COR-L47 (cell line): ENCODE data around the gene ZBTB3.
"Not testable (repeated sequence)": the region's sequence is repeated elsewhere in the genome, so short reads cannot be mapped to it uniquely, and the experiment has no call there.

Source experiments
- DNase-seq: peaks from one replicate; lab custom pipeline; 2025; lab: John Stamatoyannopoulos, UW

The ZBTB3 gene

DNA sequence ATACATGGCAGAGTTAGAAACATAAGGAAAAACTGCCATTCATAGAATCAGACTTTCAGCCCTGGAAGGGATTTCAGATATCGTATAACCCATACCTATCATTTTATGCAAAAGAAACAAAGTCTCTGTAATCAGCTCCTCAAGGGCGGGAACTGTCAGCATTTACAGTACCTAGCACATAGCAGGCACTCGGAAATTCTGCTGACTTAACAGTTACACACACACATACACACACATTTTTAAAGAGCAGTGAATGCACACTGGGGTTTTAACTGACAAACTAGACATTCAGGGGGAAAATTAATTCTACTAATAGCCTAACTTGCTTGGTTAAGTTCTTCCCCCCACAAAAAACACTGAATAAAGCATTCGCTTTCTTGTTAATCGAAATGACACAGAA lies 37.8 kb downstream of the ZBTB3 start:
- DNase-seq: no peak

DNA sequence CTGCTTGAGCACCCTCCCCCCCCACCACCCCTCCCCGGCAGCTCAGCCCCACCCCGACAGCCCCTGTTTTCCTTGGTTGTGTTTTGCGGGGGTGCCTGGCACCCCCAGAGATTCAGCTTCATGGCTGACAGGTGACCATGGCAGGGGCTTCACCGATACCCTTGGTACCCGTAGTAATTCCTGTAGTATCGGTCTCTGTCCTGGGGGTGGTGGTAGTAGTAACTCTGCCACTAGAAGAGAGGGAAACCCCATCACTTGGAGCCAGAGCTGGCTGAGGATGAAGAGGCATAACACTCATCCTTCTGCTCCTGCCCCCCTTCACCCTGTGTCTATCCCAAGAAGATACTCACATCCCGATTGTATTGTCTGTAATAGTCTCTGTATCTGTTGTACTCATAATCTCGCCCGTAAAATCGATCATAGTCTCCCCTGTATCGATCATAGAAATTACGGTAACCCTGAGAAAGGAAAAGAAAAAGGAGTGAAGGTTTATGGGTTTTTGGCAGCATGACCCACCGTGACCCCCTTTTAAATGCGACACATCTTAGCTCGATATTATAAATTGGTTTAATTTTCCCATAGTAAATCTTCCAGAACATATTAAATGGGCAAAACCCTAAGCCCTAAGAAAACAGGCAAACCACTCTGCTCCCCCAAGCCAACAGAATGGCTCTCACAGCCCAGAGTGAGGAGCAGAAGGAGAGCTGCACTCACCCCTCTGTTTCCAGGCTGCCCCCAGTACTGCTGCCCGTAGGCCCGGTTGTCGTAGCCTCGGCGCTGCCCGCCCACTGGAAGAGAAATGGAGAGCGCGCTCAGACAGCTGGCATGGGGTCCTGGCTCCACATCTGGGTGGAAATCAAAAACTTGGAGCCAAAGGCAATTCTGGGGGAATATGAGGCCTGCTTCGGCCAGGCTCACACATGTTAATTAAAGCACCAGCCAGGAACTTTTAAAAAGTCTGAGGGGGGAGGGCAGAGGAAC lies 38.5 kb downstream of the ZBTB3 start:
- DNase-seq: no peak

DNA sequence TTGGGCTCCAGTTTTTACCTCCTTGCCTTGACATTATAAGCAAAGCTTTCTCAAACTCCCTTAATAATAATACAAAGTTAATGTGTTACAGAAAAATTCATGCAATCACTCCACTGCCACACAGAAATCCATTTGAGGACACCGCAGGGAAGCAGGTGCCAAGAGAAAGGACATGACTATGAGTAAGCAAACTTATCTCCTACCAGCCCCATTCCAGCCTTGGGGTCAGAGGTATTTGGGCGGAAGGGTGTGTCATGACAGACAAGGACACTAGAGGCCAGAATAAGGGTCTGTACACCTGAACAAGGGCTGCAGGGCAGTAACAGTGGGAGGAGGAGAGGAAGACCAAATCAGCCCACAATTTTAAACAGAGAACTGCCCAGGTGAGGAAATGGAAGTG lies 40.6 kb downstream of the ZBTB3 start:
- DNase-seq: no peak

DNA sequence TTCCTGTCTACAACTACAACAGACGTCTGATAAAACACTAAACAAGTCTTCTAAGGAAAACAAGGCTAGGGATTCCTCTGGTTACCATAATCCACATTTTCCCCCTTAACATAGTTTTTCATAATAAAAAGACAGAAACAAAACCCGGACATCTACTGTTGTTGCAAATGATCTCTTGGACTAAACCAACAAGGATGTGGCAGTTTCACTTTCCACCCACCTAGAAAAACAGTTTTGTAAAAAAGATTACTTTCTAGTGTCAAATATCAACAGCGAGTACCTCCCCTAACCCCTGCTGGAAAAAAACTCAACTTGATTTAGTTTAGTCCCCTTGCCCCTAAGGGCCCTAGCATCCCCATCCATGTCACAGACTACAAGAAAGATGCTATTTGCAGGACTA lies 41.1 kb downstream of the ZBTB3 start:
- DNase-seq: no peak

DNA sequence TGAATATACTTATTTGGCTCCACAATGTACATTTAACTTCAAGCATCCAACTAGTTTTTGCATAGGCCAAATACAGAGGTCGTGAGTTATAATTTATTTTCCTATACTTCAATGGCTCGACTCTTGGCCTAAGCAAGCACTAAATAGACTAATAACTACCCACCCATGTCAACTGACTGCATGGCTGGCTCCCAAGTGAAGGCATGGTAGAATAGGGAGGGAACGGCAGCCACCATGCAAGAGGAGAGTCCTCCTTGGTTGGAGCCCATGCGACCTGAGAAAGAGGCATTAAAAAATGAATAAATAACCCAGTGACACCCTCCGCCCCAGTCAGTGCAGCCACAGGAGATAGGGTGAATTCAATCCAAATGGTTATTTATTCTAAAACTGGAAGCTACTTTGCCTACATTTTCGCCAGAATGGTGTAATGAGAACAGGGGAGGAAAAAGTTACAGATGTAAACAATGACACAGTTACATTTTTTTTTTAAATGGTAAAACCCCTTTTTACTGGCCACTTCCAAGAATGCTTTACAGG lies 41.6 kb downstream of the ZBTB3 start:
- DNase-seq: no peak

DNA sequence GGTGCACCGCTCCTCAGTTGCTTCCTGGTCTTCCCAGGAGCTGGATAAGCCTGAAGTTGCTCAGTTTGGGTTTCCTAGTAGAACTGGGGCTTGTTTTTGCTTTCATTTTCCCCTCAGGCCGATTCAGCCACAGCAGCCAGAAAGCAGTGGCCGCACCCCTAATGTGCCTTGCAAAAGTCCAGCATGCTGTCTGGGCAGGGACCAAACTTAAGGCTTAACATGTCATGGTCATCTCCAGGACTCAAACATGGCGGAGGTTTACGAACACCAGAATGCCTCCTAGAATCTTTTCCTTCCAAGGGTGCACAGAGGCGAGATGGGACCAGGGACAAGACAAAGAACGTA lies 44.0 kb downstream of the ZBTB3 start:
- no peak for DNase-seq

DNA sequence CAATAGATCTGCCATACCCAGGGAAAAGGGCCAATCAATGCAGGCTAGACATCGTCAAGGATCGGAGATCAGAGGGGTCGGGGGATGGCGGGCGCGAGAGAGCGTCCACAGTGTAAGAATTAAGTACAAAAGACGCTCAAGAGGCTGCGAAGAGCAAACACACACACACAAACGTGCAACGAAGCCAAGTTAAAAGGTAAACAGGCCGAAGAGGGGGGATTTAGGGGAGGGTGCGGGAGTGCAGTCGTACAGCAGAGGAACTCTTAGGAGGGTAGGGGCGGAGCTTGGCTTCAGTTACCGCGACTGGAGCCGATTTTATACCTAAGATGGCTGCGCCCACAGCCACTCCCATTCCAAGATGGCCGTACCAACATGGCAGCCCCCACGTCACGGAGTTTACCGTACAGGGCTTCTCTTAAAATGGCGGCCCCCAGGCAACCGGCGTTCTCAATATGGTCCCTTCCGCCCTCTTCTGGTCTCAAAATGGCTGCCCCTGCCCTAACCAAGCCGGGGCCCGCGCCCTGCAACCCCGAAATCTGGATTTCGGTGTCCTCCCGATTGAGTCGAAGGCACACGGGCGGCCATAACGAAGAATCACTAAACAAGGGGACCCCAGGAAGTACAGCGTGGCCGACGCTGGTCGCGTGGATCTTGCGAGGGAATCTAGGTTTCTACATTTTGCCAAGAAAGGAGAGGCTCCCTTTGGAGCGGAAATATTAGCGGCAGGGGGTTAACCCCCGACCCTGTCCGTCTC lies 44.5 kb downstream of the ZBTB3 start:
- peak; percentile 99 for DNase-seq

DNA sequence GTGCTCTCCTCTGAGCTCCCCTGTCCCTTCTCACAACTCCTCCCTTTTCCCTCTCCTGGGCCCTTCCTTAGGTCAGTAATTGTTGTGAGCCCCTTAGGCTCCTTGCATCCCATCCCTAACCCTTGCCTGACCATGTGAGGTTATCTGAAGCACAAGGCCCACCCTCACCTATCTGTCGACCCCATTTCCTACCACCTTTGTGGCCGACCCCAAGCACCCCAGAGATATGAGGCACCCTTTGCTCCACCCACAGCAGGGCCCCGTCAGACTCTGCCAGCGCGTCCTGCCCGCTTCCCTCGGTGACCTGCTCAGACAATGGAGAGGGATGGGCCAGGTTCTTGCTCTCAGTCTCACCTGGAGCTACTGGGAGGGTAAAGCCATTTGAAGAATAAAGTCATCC lies 45.2 kb downstream of the ZBTB3 start:
- peak; percentile 59 for DNase-seq

DNA sequence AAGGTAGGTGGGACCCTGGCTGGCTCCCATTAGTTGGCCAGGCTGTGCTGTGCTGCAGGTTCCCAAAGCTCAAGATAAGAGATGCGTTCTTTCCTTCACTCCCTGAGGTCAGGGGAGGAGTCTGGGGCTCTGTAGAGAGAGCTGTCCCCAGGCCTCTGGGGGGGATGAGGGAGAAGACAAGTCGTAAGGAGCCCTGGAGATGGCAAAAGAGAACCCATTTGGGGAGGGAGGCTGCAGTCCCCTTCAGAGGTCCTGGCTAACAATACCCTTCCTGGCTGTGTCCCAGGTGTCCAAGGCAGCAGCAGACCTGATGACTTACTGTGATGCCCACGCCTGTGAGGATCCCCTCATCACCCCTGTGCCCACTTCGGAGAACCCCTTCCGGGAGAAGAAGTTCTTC lies 45.6 kb downstream of the ZBTB3 start:
- no peak for DNase-seq

DNA sequence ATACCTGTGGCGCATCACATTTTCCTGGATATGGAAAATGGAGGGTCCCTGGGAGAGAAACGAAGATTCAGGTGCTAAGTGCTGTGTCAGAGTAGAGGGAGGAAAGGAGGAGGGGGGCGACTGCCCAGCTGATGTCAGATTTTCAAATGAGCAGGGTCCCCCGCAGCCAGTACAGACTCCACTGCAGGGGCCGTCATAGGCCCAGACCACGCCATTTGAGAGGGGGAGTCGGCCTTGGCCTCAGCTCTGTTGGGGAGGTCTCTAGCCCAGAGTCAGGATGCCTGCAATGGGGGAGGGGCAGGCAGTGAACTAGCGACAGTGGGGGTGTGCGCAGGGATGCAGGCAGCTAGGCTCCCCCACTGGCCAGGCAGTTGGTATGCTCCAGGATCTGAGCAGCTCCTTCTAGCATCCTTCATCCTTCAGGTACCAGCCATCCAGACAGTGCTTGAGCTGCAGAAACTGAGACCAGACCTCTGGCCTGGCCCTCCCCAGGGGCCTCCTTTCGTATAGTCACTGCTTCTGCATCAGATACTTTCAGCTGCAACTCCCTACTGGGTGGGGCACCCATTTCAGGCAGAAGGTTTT lies 46.6 kb downstream of the ZBTB3 start, which contains the start of the genes BSCL2 and GNG3:
Gene BSCL2 (minus strand): TSS at position 148 of the 585 bp plus-strand sequence. CDS start 229 bp downstream, outside the sequence.
Gene GNG3 (plus strand): TSS at position 400 of the 585 bp plus-strand sequence. CDS start 620 bp downstream, outside the sequence.
- DNase-seq: no peak

DNA sequence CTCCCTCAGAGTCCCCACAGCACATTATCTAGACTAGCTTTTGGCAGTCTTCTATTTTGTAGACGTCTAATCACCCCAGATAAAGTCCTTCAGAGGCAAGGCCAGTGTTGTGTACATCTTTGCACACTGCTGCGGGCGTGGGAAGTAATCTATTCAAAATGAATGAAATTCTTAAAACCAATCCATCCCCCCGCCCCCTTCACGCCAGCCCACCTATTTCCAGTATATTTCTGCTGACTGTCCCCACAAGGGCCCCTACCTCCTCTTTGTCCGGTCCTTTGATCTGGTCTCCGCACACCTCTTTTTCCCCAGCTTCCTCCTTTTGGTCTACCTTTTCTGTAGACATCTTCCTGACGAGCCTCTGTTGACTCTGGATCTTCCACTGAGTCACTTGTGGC lies 47.1 kb downstream of the ZBTB3 start:
- DNase-seq: no peak

DNA sequence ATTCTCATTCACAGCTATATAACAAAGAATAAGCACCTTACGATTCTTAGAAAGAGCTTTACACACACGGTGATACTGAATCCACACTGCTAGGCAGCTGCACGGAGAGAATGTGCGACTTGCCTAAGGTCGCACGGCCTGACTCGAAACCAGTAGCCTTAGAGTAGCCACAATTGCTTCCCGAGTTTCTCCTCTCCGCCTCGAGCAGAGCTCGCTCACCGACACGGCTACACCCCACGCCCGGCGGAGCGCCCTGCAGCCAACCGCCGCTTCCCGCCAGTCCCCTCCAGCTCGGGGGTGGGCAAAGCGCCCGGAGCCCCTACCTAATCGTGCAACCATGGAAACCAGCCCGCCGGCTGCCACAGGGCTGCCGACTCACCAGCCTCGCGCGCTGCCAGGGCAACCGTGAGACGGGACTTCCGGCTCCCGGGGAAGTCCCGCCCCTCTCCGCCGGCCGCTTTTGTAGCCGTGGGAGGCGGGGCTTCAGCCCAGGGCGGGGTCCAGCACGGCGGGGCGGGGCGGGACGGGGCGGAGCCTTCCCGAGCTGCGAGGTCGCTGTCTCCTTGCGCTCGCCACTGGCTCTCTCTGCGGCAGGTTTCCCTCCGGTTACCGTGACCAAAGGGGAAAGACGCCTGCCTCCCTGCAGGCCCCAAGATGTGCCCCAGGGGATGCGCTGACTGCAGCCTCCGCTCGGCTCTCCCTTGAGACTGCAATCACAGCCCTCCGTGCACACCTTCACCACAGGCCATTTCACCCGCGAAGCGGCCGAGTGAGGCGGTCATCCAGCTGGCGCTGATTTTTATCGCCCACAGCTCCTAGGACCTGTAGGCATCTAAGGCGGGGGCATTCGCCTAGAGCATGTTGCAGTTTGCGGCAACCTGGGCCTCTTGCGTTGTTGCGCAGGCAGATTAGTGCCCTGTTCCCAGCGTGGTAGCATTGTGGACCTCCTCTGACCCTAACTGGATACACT lies 47.8 kb downstream of the ZBTB3 start:
- peak; percentile 98 for DNase-seq

DNA sequence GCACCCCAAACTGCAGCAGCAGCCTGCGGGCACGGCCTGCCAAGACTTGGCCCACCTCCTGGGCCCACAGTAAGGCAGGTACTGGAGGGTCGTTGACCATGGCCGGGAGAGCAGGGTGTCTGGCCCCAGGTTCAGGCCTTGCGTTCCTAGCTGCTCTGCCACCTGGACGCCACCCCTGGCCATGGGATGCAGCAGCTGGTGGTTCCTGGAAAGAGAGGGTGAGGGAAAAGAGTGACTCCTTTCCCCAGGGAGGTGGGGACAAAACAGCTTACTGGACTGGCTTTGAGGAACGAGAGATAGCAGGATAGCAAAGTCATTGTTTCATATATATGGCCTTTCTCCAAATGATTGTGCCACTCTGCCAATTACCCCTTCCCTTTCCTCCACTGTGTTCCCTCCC lies 48.5 kb downstream of the ZBTB3 start:
- DNase-seq: peak; percentile 36

DNA sequence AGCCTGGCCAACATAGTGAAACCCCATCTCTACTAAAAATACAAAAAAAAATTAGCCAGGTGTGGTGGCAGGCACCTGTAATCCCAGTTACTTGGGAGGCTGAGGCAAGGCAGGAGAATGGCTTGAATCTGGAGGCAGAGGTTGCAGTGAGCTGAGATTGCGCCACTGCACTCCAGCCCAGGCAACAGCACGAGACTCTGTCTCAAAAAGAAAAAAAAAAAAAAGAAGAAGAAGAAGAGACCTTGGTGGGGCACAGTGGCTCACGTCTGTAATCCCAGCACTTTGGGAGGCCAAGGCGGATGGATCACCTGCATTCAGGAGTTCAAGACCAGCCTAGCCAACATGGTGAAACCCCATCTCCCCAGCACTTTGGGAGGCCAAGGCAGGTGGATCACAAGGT lies 50.0 kb downstream of the ZBTB3 start:
- DNase-seq: not testable (repeated sequence)

DNA sequence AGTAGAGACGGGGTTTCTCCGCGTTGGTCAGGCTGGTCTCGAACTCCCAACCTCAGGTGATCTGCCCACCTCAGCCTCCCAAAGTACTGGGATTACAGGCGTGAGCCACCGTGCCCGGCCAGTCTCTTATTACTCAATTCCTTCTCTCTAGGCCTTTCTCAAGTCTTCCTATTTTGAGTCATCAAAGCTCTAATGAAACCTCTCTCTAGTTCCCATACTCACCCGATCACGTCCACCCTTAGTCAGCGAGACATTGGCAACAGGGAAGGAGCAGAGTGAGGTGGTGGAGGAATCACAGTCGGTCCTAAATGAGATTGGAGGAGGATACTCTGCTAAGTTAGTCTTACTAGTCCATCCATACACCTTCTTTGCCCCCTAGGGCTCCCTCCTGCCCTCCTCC lies 51.7 kb downstream of the ZBTB3 start:
- DNase-seq: no peak
